ENCODE measurements around the gene ZNF280A. TPM values are rescaled to one million over a fixed set of nuclear protein-coding genes. Genes with fewer than 3 reads are reported as not detected.
"Not testable (repeated sequence)": the region's sequence is repeated elsewhere in the genome, so short reads cannot be mapped to it uniquely, and the experiment has no call there.

Gene ZNF280A
- polyA plus RNA-seq, 3 donors: not detected

- Histone ChIP-seq H3K27ac (ENCODE audit: low read depth in 1 of 2, low read length in 2 of 2) (no peak overlapping the region), H3K4me3 (replicated peaks in 1 of 3; ENCODE audit: low read depth in 2 of 3, low read length in 3 of 3) (no peak overlapping the region), H3K27me3 (ENCODE audit: control insufficient read depth in 2 of 2, insufficient read depth in 2 of 2, low read length in 2 of 2) (no peaks in the 10 kb centered on the region), H3K79me2 (ENCODE audit: insufficient read depth, low read length) (no peaks in the 10 kb centered on the region), H3K4me2 (replicated peaks; ENCODE audit: extremely low read depth, low read length, poor library complexity, severe bottlenecking) (no peak overlapping the region), H2AFZ (ENCODE audit: insufficient read depth, low read depth, low read length, poor library complexity, severe bottlenecking) (no peak overlapping the region), H3K9ac (ENCODE audit: insufficient read depth, low read length, poor library complexity, severe bottlenecking) (no peak overlapping the region), H3K36me3 (replicated peaks in 1 of 2; ENCODE audit: control insufficient read depth in 1 of 2, insufficient read depth in 2 of 2, low read length in 2 of 2) (no peaks in the 10 kb centered on the region), H3K9me3 (replicated peaks in 1 of 2; ENCODE audit: control insufficient read depth in 1 of 2, insufficient read depth in 1 of 2, low read length in 2 of 2) (no peaks in the 10 kb centered on the region), H3K4me1 (ENCODE audit: control insufficient read depth in 1 of 2, insufficient read depth in 2 of 2, low read length in 2 of 2) (no peaks in the 10 kb centered on the region), H4K20me1 (ENCODE audit: insufficient read depth, low read length) (no peaks in the 10 kb centered on the region)
- TF ChIP-seq CTCF (IDR thresholded peaks at IDR 0.05): no peak
- Mint-ChIP-seq H3K4me1 (peaks cover 4% of the 10 kb centered on the region), H3K4me3 (no peak overlapping the region), H3K27me3 (ENCODE audit: low read depth in 3 of 3) (peaks cover 2 to 16% (median 8%) of the 10 kb centered on the region in 3 donors), H3K27ac (no peak overlapping the region), H3K36me3 (no peaks in the 10 kb centered on the region), H3K9me3 (peaks cover 0 to 4% (median 0%) of the 10 kb centered on the region in 7 donors)
- DNase-seq: no peak
- intact Hi-C loops (cut with micrococcal nuclease): no loop called here
- no CpG with 5 or more reads among the region's 4 CpGs for WGBS (ENCODE audit: insufficient coverage)
Observed at GRCh38 chr22:22516992-22517391, 3.1 kb downstream of the ZNF280A start.

- intact Hi-C loops (cut with micrococcal nuclease): no loop called here
- H3K27ac Mint-ChIP-seq: no peak overlapping the region
- Histone ChIP-seq H3K27me3 (ENCODE audit: control insufficient read depth in 2 of 2, insufficient read depth in 2 of 2, low read length in 2 of 2) (no peaks in the 10 kb centered on the region), H3K36me3 (replicated peaks in 1 of 2; ENCODE audit: control insufficient read depth in 1 of 2, insufficient read depth in 2 of 2, low read length in 2 of 2) (no peaks in the 10 kb centered on the region), H3K4me2 (replicated peaks; ENCODE audit: extremely low read depth, low read length, poor library complexity, severe bottlenecking) (no peak overlapping the region), H3K4me1 (ENCODE audit: control insufficient read depth in 1 of 2, insufficient read depth in 2 of 2, low read length in 2 of 2) (no peaks in the 10 kb centered on the region), H2AFZ (ENCODE audit: insufficient read depth, low read depth, low read length, poor library complexity, severe bottlenecking) (no peak overlapping the region), H3K9me3 (replicated peaks in 1 of 2; ENCODE audit: control insufficient read depth in 1 of 2, insufficient read depth in 1 of 2, low read length in 2 of 2) (peaks cover 0 to under 1% of the 10 kb centered on the region in 2 donors), H3K79me2 (ENCODE audit: insufficient read depth, low read length) (no peaks in the 10 kb centered on the region), H3K27ac (ENCODE audit: low read depth in 1 of 2, low read length in 2 of 2) (no peak overlapping the region), H3K9ac (ENCODE audit: insufficient read depth, low read length, poor library complexity, severe bottlenecking) (no peak overlapping the region), H3K4me3 (replicated peaks in 1 of 3; ENCODE audit: low read depth in 2 of 3, low read length in 3 of 3) (no peak overlapping the region), H4K20me1 (ENCODE audit: insufficient read depth, low read length) (no peaks in the 10 kb centered on the region)
- DNase-seq: no peak
- peaks cover 0 to 8% (median under 1%) of the 10 kb centered on the region in 7 donors for H3K9me3 Mint-ChIP-seq
- H3K4me3 Mint-ChIP-seq: no peak overlapping the region
- H3K36me3 Mint-ChIP-seq: no peaks in the 10 kb centered on the region
- peaks cover 0 to 18% (median 11%) of the 10 kb centered on the region in 3 donors for H3K27me3 Mint-ChIP-seq (ENCODE audit: low read depth in 3 of 3)
- peaks cover 6% of the 10 kb centered on the region for H3K4me1 Mint-ChIP-seq
- no peak for TF ChIP-seq CTCF (IDR thresholded peaks at IDR 0.05)
Observed at GRCh38 chr22:22515890-22516289, 4.2 kb downstream of the ZNF280A start.

- DNase-seq; H3K27ac ChIP-seq (ENCODE audit: low read depth in 1 of 2, low read length in 2 of 2); H3K4me1 Mint-ChIP-seq; H2AFZ ChIP-seq (ENCODE audit: insufficient read depth, low read depth, low read length, poor library complexity, severe bottlenecking); H3K27ac Mint-ChIP-seq; H3K9me3 ChIP-seq (replicated peaks in 1 of 2; ENCODE audit: control insufficient read depth in 1 of 2, insufficient read depth in 1 of 2, low read length in 2 of 2); H3K79me2 ChIP-seq (ENCODE audit: insufficient read depth, low read length); H3K4me1 ChIP-seq (ENCODE audit: control insufficient read depth in 1 of 2, insufficient read depth in 2 of 2, low read length in 2 of 2); H3K4me3 Mint-ChIP-seq; H3K9ac ChIP-seq (ENCODE audit: insufficient read depth, low read length, poor library complexity, severe bottlenecking); H3K36me3 Mint-ChIP-seq; intact Hi-C loops (cut with micrococcal nuclease); H3K4me2 ChIP-seq (replicated peaks; ENCODE audit: extremely low read depth, low read length, poor library complexity, severe bottlenecking); H3K4me3 ChIP-seq (replicated peaks in 1 of 3; ENCODE audit: low read depth in 2 of 3, low read length in 3 of 3); H3K36me3 ChIP-seq (replicated peaks in 1 of 2; ENCODE audit: control insufficient read depth in 1 of 2, insufficient read depth in 2 of 2, low read length in 2 of 2); H3K27me3 ChIP-seq (ENCODE audit: control insufficient read depth in 2 of 2, insufficient read depth in 2 of 2, low read length in 2 of 2); H4K20me1 ChIP-seq (ENCODE audit: insufficient read depth, low read length): not testable (repeated sequence)
- WGBS (ENCODE audit: insufficient coverage): 92% methylated on average over 5 of the region's 8 CpGs
- H3K9me3 Mint-ChIP-seq: peaks cover 7 to 16% (median 11%) of the 10 kb centered on the region in 7 donors
- peaks cover 0 to 18% (median 7%) of the 10 kb centered on the region in 3 donors for H3K27me3 Mint-ChIP-seq (ENCODE audit: low read depth in 3 of 3)
Observed at GRCh38 chr22:22514431-22514830, 5.6 kb downstream of the ZNF280A start.

All from CD14-positive monocyte (primary cell).